IMR-90 (cell line): ENCODE measurements around the gene ARHGAP8.

Experiments
- CTCF ChIP-seq: conservative IDR thresholded peaks from 2 replicates; pipeline ENCODE4 v1.5.1; 2012; ENCODE audit warnings: mild to moderate bottlenecking, low read depth, low read length, improper control_type of control experiment
- POLR2A ChIP-seq: IDR thresholded peaks from 2 replicates; pipeline ENCODE4 v1.6.1; 2012; ENCODE audit warnings: mild to moderate bottlenecking, low read depth, low read length
- USF2 ChIP-seq: fragments of 150-350 bp; IDR thresholded peaks from 2 replicates; pipeline ENCODE4 v1.6.1; 2017; ENCODE audit warnings: mild to moderate bottlenecking, antibody characterized with exemption, low read length, low read depth

GRCh38 chr22:44734278-44734677 lies 18.1 kb upstream of the ARHGAP8 start:
- no peak for TF ChIP-seq USF2
- no peak for TF ChIP-seq CTCF
- no peak for TF ChIP-seq POLR2A
